C4-2B (cell line): ENCODE measurements around the gene GEMIN4.

ENCODE experiments used
- ZFX ChIP-seq: fragments of 450-650 bp; IDR thresholded peaks from 2 replicates; pipeline ENCODE4 v1.6.1; 2017
- TF ChIP-seq, protein P1 (sequence below): fragments of 450-650 bp; conservative IDR thresholded peaks from 2 replicates; pipeline ENCODE4 v1.5.1; 2017; ENCODE audit warnings: mild to moderate bottlenecking

GRCh38 chr17:798246-798645 lies 46.2 kb upstream of the GEMIN4 start:
- TF ChIP-seq, protein P1, sequence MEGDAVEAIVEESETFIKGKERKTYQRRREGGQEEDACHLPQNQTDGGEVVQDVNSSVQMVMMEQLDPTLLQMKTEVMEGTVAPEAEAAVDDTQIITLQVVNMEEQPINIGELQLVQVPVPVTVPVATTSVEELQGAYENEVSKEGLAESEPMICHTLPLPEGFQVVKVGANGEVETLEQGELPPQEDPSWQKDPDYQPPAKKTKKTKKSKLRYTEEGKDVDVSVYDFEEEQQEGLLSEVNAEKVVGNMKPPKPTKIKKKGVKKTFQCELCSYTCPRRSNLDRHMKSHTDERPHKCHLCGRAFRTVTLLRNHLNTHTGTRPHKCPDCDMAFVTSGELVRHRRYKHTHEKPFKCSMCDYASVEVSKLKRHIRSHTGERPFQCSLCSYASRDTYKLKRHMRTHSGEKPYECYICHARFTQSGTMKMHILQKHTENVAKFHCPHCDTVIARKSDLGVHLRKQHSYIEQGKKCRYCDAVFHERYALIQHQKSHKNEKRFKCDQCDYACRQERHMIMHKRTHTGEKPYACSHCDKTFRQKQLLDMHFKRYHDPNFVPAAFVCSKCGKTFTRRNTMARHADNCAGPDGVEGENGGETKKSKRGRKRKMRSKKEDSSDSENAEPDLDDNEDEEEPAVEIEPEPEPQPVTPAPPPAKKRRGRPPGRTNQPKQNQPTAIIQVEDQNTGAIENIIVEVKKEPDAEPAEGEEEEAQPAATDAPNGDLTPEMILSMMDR: no peak
- no peak for TF ChIP-seq ZFX
